DOHH2 (cell line): ENCODE results near the gene SCN1B.

Experiments
- H3F3A ChIP-seq: fragments of 200-600 bp; sonication (generic), shearing (Covaris generic); 2 replicates; pipeline ENCODE4 v1.6.0; 2016; ENCODE audit warnings: antibody characterized with exemption, mild to moderate bottlenecking; ENCODE audit not compliant: control insufficient read depth, insufficient read depth
- H3K27ac ChIP-seq: fragments of 200-600 bp; sonication (generic); 2 replicates; pipeline ENCODE4 v1.5.1; 2014; ENCODE audit warnings: low read depth, mild to moderate bottlenecking, low read length, moderate library complexity
- H3K27me3 ChIP-seq: fragments of 200-600 bp; sonication (generic); 2 replicates; pipeline ENCODE4 v1.6.1; 2014; ENCODE audit warnings: mild to moderate bottlenecking, low read length, mixed read lengths; ENCODE audit not compliant: control insufficient read depth
- H3K36me3 ChIP-seq: fragments of 200-600 bp; sonication (generic); 2 replicates; pipeline ENCODE4 v1.6.1; 2014; ENCODE audit warnings: mild to moderate bottlenecking, low read length, moderate library complexity, mixed read lengths; ENCODE audit not compliant: control insufficient read depth
- H3K4me1 ChIP-seq: fragments of 200-600 bp; sonication (generic); 2 replicates; pipeline ENCODE4 v1.6.1; 2014; ENCODE audit warnings: mild to moderate bottlenecking, low read length, mixed read lengths; ENCODE audit not compliant: control insufficient read depth
- H3K4me2 ChIP-seq: fragments of 200-600 bp; sonication (generic); 2 replicates; pipeline ENCODE4 v1.6.0; 2014; ENCODE audit warnings: mild to moderate bottlenecking, low read length, moderate library complexity
- H3K4me3 ChIP-seq: fragments of 200-600 bp; sonication (generic); 2 replicates; pipeline ENCODE4 v1.5.1; 2014; ENCODE audit warnings: mild to moderate bottlenecking, low read length, mixed read lengths
- H3K79me2 ChIP-seq: fragments of 200-600 bp; sonication (generic); 2 replicates; pipeline ENCODE4 v1.6.1; 2014; ENCODE audit warnings: mild to moderate bottlenecking, low read length, mixed read lengths; ENCODE audit not compliant: control insufficient read depth
- H3K9me2 ChIP-seq: fragments of 200-600 bp; sonication (generic); replicated peaks from 2 replicates; pipeline ENCODE4 v1.6.1; 2014; ENCODE audit warnings: mild to moderate bottlenecking, low read length, mixed read lengths; ENCODE audit not compliant: control insufficient read depth
- H3K9me3 ChIP-seq: fragments of 200-600 bp; sonication (generic); 2 replicates; pipeline ENCODE4 v1.6.1; 2014; ENCODE audit warnings: antibody characterized with exemption, low read length, mixed read lengths; ENCODE audit not compliant: control insufficient read depth, insufficient read depth
- H4K20me1 ChIP-seq: fragments of 200-600 bp; sonication (generic); 2 replicates; pipeline ENCODE4 v1.6.0; 2014; ENCODE audit warnings: low read depth, mild to moderate bottlenecking, antibody characterized with exemption, low read length, moderate library complexity; ENCODE audit not compliant: control insufficient read depth, insufficient read depth
- CTCF ChIP-seq: fragments of 200-600 bp; sonication (generic); IDR thresholded peaks from one replicate; pipeline ENCODE4 v1.5.1; 2014; ENCODE audit warnings: antibody characterized with exemption, mild to moderate bottlenecking, low read depth, low read length; ENCODE audit not compliant: poor library complexity, severe bottlenecking
- EZH2phosphoT487 ChIP-seq: fragments of 200-600 bp; sonication (generic); IDR thresholded peaks from 2 replicates; pipeline ENCODE4 v1.6.1; 2017; ENCODE audit warnings: borderline replicate concordance, mild to moderate bottlenecking, antibody characterized with exemption, low read length, moderate library complexity, mixed read lengths

The SCN1B gene

DNA sequence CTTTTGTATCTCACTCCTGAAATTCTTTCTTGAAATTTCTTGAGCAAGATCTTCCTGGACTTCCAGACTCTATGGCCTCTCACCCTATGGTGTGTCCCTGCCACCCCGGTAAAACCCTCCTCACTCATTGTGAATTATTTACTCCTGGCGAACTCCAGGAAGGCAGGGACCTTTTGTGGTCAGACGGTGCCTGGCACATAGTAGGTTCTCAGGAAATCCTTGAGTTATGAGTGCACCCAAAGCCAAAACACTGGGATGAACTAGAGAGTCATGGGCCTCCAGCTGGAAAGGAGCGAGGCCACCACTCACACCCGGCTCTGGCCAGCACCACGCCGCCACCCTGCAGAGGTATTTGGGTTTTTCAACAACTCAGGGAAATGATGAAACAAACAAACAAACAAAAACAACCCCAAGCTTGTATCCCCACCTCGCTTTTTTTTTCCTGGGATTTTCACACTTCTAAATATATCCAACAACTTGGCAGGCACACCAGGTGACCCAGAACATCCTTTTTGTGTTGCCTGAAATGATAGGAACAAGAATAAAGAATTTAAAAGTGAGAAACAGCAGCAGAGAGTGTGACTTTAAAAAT is 22.4 kb downstream of the SCN1B start:
- H3K36me3 ChIP-seq = no peaks in the 10 kb centered on the region
- H4K20me1 ChIP-seq = no peaks in the 10 kb centered on the region
- no peak overlapping the region for H3K4me3 ChIP-seq
- no peaks in the 10 kb centered on the region for H3K4me1 ChIP-seq
- H3K27ac ChIP-seq = no peak overlapping the region
- TF ChIP-seq CTCF = no peak
- no peak for TF ChIP-seq EZH2phosphoT487
- no peaks in the 10 kb centered on the region for H3F3A ChIP-seq
- no peaks in the 10 kb centered on the region for H3K9me2 ChIP-seq
- peaks cover 19% of the 10 kb centered on the region for H3K27me3 ChIP-seq
- no peaks in the 10 kb centered on the region for H3K79me2 ChIP-seq
- no peaks in the 10 kb centered on the region for H3K9me3 ChIP-seq
- H3K4me2 ChIP-seq = no peak overlapping the region

DNA sequence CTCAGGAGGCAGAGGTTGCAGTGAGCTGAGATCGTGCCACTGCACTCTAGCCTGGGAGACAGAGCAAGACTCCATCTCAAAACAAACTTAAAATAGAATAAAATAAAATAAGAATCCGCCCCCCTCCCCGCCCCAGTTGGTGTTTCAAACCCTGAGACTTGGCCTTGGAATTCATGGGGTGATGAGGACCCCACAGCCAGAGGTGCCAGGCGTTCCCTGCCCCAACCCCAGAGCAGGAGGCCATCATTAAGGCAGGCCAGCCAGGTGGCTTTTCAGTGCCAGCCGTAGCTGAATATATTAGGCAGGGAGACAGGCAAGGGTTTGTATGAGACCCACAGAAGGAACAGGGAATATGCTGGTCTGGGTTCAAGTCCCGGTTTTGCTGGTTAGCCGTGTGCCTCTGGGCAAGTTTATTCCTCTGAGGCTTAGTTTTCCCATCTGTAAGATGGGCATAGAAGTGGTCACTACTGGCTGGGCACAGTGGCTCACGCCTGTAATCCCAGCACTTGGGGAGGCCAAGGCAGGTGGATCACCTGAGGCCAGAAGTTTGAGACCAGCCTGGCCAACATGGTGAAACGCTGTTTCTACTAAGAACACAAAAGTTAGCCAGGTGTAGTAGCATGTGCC is 23.5 kb downstream of the SCN1B start:
- Histone ChIP-seq H3K4me3 (no peak overlapping the region), H3K79me2 (no peaks in the 10 kb centered on the region), H3K4me1 (no peaks in the 10 kb centered on the region), H3K27me3 (peaks cover 19% of the 10 kb centered on the region), H3K27ac (no peak overlapping the region), H3K9me2 (no peaks in the 10 kb centered on the region), H3F3A (no peaks in the 10 kb centered on the region), H3K4me2 (no peak overlapping the region), H3K9me3 (no peaks in the 10 kb centered on the region), H4K20me1 (no peaks in the 10 kb centered on the region), H3K36me3 (no peaks in the 10 kb centered on the region)
- TF ChIP-seq CTCF (no peak), EZH2phosphoT487 (no peak)

- H3K9me2 ChIP-seq = no peaks in the 10 kb centered on the region
- peaks cover 19% of the 10 kb centered on the region for H3K27me3 ChIP-seq
- H3K79me2 ChIP-seq = no peaks in the 10 kb centered on the region
- H3K36me3 ChIP-seq = no peaks in the 10 kb centered on the region
- no peak overlapping the region for H3K4me2 ChIP-seq
- no peaks in the 10 kb centered on the region for H3F3A ChIP-seq
- no peaks in the 10 kb centered on the region for H3K9me3 ChIP-seq
- TF ChIP-seq EZH2phosphoT487 (no peak), CTCF (no peak)
- no peak overlapping the region for H3K27ac ChIP-seq
- H4K20me1 ChIP-seq = no peaks in the 10 kb centered on the region
- no peak overlapping the region for H3K4me3 ChIP-seq
- no peaks in the 10 kb centered on the region for H3K4me1 ChIP-seq
Measured at GRCh38 chr19:35054626-35055025, 24.4 kb downstream of the SCN1B start.
